Calu3 (cell line): ENCODE data around the gene TSPAN12. TPM values are rescaled to one million over a fixed set of nuclear protein-coding genes. Genes with fewer than 3 reads are reported as not detected.

ENCODE experiments used
- BruUV-seq: library from RNA; stranded (reverse); fragments of 400-500 nt; replicated peaks from 2 replicates; lab custom pipeline; 2021; lab: Mats Ljungman, UMichigan
- CTCF ChIA-PET: fragments of 300-600 bp; sonication (Branson Sonifier 250); formaldehyde crosslinking; loops from one replicate; lab custom pipeline; 2022; ENCODE audit warnings: antibody characterized with exemption; lab: Charles Lee
- DNase-seq: peaks from one replicate; pipeline ENCODE4 v3.0.0; 2022
- H3K27ac Mint-ChIP-seq: one replicate; pipeline ENCODE4 v1.8.0; 2022; ENCODE audit warnings: mixed read lengths; ENCODE audit not compliant: unreplicated experiment
- H3K27me3 Mint-ChIP-seq: one replicate; pipeline ENCODE4 v1.8.0; 2022; ENCODE audit warnings: mixed read lengths; ENCODE audit not compliant: unreplicated experiment
- H3K36me3 Mint-ChIP-seq: one replicate; pipeline ENCODE4 v1.8.0; 2022; ENCODE audit warnings: mild to moderate bottlenecking, moderate library complexity, mixed read lengths; ENCODE audit not compliant: insufficient read depth, unreplicated experiment
- H3K4me1 Mint-ChIP-seq: one replicate; pipeline ENCODE4 v1.8.0; 2022; ENCODE audit warnings: mild to moderate bottlenecking, low read depth, mixed read lengths; ENCODE audit not compliant: unreplicated experiment
- H3K4me3 Mint-ChIP-seq: one replicate; pipeline ENCODE4 v1.8.0; 2022; ENCODE audit warnings: mild to moderate bottlenecking, low read depth, moderate library complexity, mixed read lengths; ENCODE audit not compliant: unreplicated experiment
- H3K9me3 Mint-ChIP-seq: one replicate; pipeline ENCODE4 v1.8.0; 2022; ENCODE audit warnings: low read depth, mixed read lengths; ENCODE audit not compliant: unreplicated experiment
- CTCF ChIP-seq: fragments of 200-600 bp; IDR thresholded peaks from one replicate; pipeline ENCODE4 v1.8.0; 2022; ENCODE audit warnings: antibody characterized with exemption; ENCODE audit not compliant: unreplicated experiment
- intact Hi-C: fragments of 100-400 bp; cut with micrococcal nuclease; formaldehyde crosslinking; loops from one replicate; pipeline ENCODE4 v1.10.0; 2022; ENCODE audit not compliant: unreplicated experiment
- total RNA-seq: library from RNA; stranded (reverse); gene quantifications from 2 replicates; pipeline ENCODE4 v1.2.3, GENCODE V29; 2022

The TSPAN12 gene
- total RNA-seq, 1 experiment from 2014 or later, result 14.6 TPM

GRCh38 chr7:120856621-120857352 is 1.2 kb downstream of the TSPAN12 start:
- Mint-ChIP-seq H3K36me3 (peaks cover 21% of the 10 kb centered on the region), H3K9me3 (no peaks in the 10 kb centered on the region), H3K4me3 (peak overlapping the region; percentile 98), H3K4me1 (peaks cover 9% of the 10 kb centered on the region), H3K27ac (peak overlapping the region; percentile 61), H3K27me3 (no peaks in the 10 kb centered on the region)
- no peak for TF ChIP-seq CTCF
- intact Hi-C loops, result loop anchor here (1.0 to 2.0 kb wide), 2 partner anchors 50 to 85 kb away; no protein-coding TSS in a partner anchor
- CTCF ChIA-PET, result interaction anchor here (0.8 to 1.2 kb wide), 2 partner anchors 10 to 51 kb away, joined by 3 to 5 read pairs; no protein-coding TSS in a partner anchor
- BruUV-seq, result no TSS peak
- DNase-seq, result peak; percentile 56

GRCh38 chr7:120856198-120856597 is 1.7 kb downstream of the TSPAN12 start:
- CTCF ChIA-PET, result no interaction called here
- intact Hi-C loops, result loop anchor here (2.0 kb wide), 1 partner anchor 49 kb away; no protein-coding TSS in a partner anchor
- H3K27me3 Mint-ChIP-seq, result no peaks in the 10 kb centered on the region
- H3K9me3 Mint-ChIP-seq, result no peaks in the 10 kb centered on the region
- H3K4me1 Mint-ChIP-seq, result peaks cover 9% of the 10 kb centered on the region
- no peak for DNase-seq
- BruUV-seq, result no TSS peak
- H3K27ac Mint-ChIP-seq, result no peak overlapping the region
- no peak for TF ChIP-seq CTCF
- H3K36me3 Mint-ChIP-seq, result peaks cover 21% of the 10 kb centered on the region
- peak overlapping the region; percentile 98 for H3K4me3 Mint-ChIP-seq

- Mint-ChIP-seq H3K4me3 (no peak overlapping the region), H3K27ac (no peak overlapping the region), H3K27me3 (no peaks in the 10 kb centered on the region), H3K36me3 (peaks cover 15% of the 10 kb centered on the region), H3K4me1 (peaks cover 9% of the 10 kb centered on the region), H3K9me3 (no peaks in the 10 kb centered on the region)
- intact Hi-C loops, result no loop called here
- CTCF ChIA-PET, result no interaction called here
- TF ChIP-seq CTCF, result no peak
- DNase-seq, result no peak
- no TSS peak for BruUV-seq
Measured at GRCh38 chr7:120852700-120853099, 5.2 kb downstream of the TSPAN12 start.

- TF ChIP-seq CTCF, result no peak
- H3K4me3 Mint-ChIP-seq, result no peak overlapping the region
- no peak overlapping the region for H3K27ac Mint-ChIP-seq
- no peaks in the 10 kb centered on the region for H3K36me3 Mint-ChIP-seq
- H3K27me3 Mint-ChIP-seq, result no peaks in the 10 kb centered on the region
- intact Hi-C loops, result no loop called here
- CTCF ChIA-PET, result no interaction called here
- no TSS peak for BruUV-seq
- no peaks in the 10 kb centered on the region for H3K9me3 Mint-ChIP-seq
- H3K4me1 Mint-ChIP-seq, result peaks cover 46% of the 10 kb centered on the region
- DNase-seq, result no peak
Measured at GRCh38 chr7:120843109-120843508, 14.8 kb downstream of the TSPAN12 start.
